T-cell (primary cell): ENCODE data around the gene MIA2. TPM values are rescaled to one million over a fixed set of nuclear protein-coding genes. Genes with fewer than 3 reads are reported as not detected.

Experiments
- ATAC-seq, 4 experiments: fragments of 200-7000 bp in 3 of 4; fragments of 150-1000 bp in 1 of 4; cut with Tn5 transposase; replicated peaks in 1 of 4; 1 replicate in 3 of 4; 2 replicates in 1 of 4; pipeline ENCODE4 v1.10.0; 2021; ENCODE audit warnings: moderate library complexity in 3 of 4, mild to moderate bottlenecking in 2 of 4, moderate number of reproducible peaks in 1 of 4
- CTCF ChIA-PET, 2 donors: fragments of 300-600 bp; sonication (Branson Sonifier 250); formaldehyde crosslinking; loops; one replicate each; lab custom pipeline; 2022; ENCODE audit warnings: antibody characterized with exemption in 2 of 2; lab: Charles Lee
- POLR2A ChIA-PET, 2 donors: fragments of 300-600 bp; sonication (Branson Sonifier 250); formaldehyde crosslinking; loops; one replicate each; lab custom pipeline; 2022; ENCODE audit warnings: antibody characterized with exemption in 2 of 2; lab: Charles Lee
- DNase-seq, 35 experiments: peaks; one replicate each; pipeline versions ENCODE4 v3.0.0 to v3.0.0-alpha.2; 2013 to 2023
- H3K27ac ChIP-seq: one replicate; pipeline ENCODE4 v1.5.1; 2013; ENCODE audit warnings: low read length
- H3K27me3 ChIP-seq, 2 experiments: replicated peaks in 1 of 2; 1 replicate in 1 of 2; 2 replicates in 1 of 2; pipeline versions ENCODE4 v1.6.1 to v1.7.0; 2013; ENCODE audit warnings: low read length in 1 of 2, mixed read lengths in 1 of 2; ENCODE audit not compliant: control insufficient read depth in 2 of 2, insufficient read depth in 2 of 2; ENCODE audit errors: extremely low read depth in 1 of 2
- H3K36me3 ChIP-seq, 2 donors: 1 replicate in 1 of 2; 2 replicates in 1 of 2; pipeline versions ENCODE4 v1.6.1 to v1.7.0; 2013; ENCODE audit warnings: low read length in 1 of 2; ENCODE audit not compliant: control insufficient read depth in 2 of 2, insufficient read depth in 1 of 2; ENCODE audit errors: extremely low read depth in 1 of 2
- H3K4me1 ChIP-seq, 2 experiments: 1 replicate in 1 of 2; 2 replicates in 1 of 2; pipeline versions ENCODE4 v1.6.1 to v1.7.0; 2013; ENCODE audit warnings: low read length in 2 of 2, mixed read lengths in 1 of 2; ENCODE audit not compliant: insufficient read depth in 2 of 2, control insufficient read depth in 1 of 2; ENCODE audit errors: extremely low read depth in 1 of 2
- H3K4me3 ChIP-seq, 2 donors: 1 replicate in 1 of 2; 2 replicates in 1 of 2; pipeline versions ENCODE4 v1.5.1 to v1.7.0; 2013; ENCODE audit warnings: mild to moderate bottlenecking in 2 of 2, low read length in 1 of 2, moderate library complexity in 1 of 2; ENCODE audit not compliant: control insufficient read depth in 1 of 2; ENCODE audit errors: extremely low read depth in 1 of 2
- H3K9me3 ChIP-seq: 2 replicates; pipeline ENCODE4 v1.7.0; 2013
- H3K27ac Mint-ChIP-seq, 2 donors: one replicate each; pipeline ENCODE4 v1.8.0; 2020 to 2021; ENCODE audit warnings: mild to moderate bottlenecking in 2 of 2, mixed read lengths in 2 of 2
- H3K27me3 Mint-ChIP-seq, 2 donors: one replicate each; pipeline ENCODE4 v1.8.0; 2021 to 2022; ENCODE audit warnings: mixed read lengths in 2 of 2
- H3K36me3 Mint-ChIP-seq: one replicate; pipeline ENCODE4 v1.8.0; 2021; ENCODE audit warnings: mixed read lengths
- H3K4me1 Mint-ChIP-seq, 3 donors: one replicate each; pipeline ENCODE4 v1.8.0; 2020 to 2022; ENCODE audit warnings: mixed read lengths in 3 of 3, mild to moderate bottlenecking in 1 of 3
- H3K4me3 Mint-ChIP-seq, 3 donors: one replicate each; pipeline ENCODE4 v1.8.0; 2020 to 2022; ENCODE audit warnings: mild to moderate bottlenecking in 3 of 3, mixed read lengths in 3 of 3, moderate library complexity in 3 of 3
- H3K9me3 Mint-ChIP-seq, 3 donors: one replicate each; pipeline ENCODE4 v1.8.0; 2020 to 2022; ENCODE audit warnings: mixed read lengths in 3 of 3
- WGBS: methylation state at CpG from one replicate; pipeline ENCODE4 v1.1.5; 2013; ENCODE audit warnings: missing lambda C conversion rate; ENCODE audit not compliant: insufficient coverage; 5-methylcytosine and 5-hydroxymethylcytosine counted together
- total RNA-seq, 35 experiments: library from RNA in 6 of 35; stranded (reverse) in 6 of 35; fragments of 120-200 nt in 1 of 35; gene quantifications; one replicate each; pipeline versions ENCODE4 v1.2.1 to v1.2.4 and lab custom pipeline; 2013 to 2026

The MIA2 gene
- total RNA-seq, 5 donors from 2014 or later (not counting 1 experiment from before 2014, with no cell fraction given) = 24.8 to 28.3 (median 25.5) TPM

GRCh38 chr14:39431416-39432178, 197.9 kb downstream of the MIA2 start:
- no peaks in the 10 kb centered on the region for H3K27me3 Mint-ChIP-seq
- H3K4me3 ChIP-seq = peak overlapping the region; percentile 88 to 98
- POLR2A ChIA-PET = interaction anchor here (0.5 to 2.0 kb wide), 13 partner anchors 10 to 1354 kb away, joined by 3 to 11 read pairs (median 4); partner anchors contain the start of genes TRAPPC6B (in 2 of the 2), GEMIN2 (in 1 of the 2) and PNN (in 1 of the 2)
- peaks cover 50 to 53% (median 51%) of the 10 kb centered on the region in 3 donors for H3K4me1 Mint-ChIP-seq
- H3K4me3 Mint-ChIP-seq = peak overlapping the region; percentile 98 to 100 (median 99)
- WGBS = under 1% methylated on average over 67 of the region's 81 CpGs
- CTCF ChIA-PET = no interaction called here
- peaks cover 30% of the 10 kb centered on the region in 2 experiments for H3K4me1 ChIP-seq
- no peaks in the 10 kb centered on the region for H3K27me3 ChIP-seq
- no peaks in the 10 kb centered on the region for H3K9me3 Mint-ChIP-seq
- H3K36me3 Mint-ChIP-seq = peaks cover 3% of the 10 kb centered on the region
- no peaks in the 10 kb centered on the region for H3K36me3 ChIP-seq
- DNase-seq = peak; percentile 4 to 57 (median 31)
- peak; percentile 17 to 31 (median 25) for ATAC-seq
- peak overlapping the region; percentile 100 for H3K27ac ChIP-seq
- peak overlapping the region; percentile 100 for H3K27ac Mint-ChIP-seq
- H3K9me3 ChIP-seq = no peaks in the 10 kb centered on the region

GRCh38 chr14:39432179-39432618, 198.5 kb downstream of the MIA2 start, which contains the start of gene FBXO33:
Gene FBXO33 (minus strand): TSS chr14:39432433. CDS start chr14:39432162, 271 bp downstream.
- ATAC-seq (peak; percentile 85 to 87 (median 86)), DNase-seq (peak; percentile 91 to 98 (median 96))

GRCh38 chr14:39432619-39433451, 199.1 kb downstream of the MIA2 start:
- DNase-seq = peak in 18 of 35 experiments; percentile 1 to 80 (median 58)
- peaks cover 40 to 42% (median 42%) of the 10 kb centered on the region in 3 donors for H3K4me1 Mint-ChIP-seq
- peak overlapping the region; percentile 100 for H3K27ac ChIP-seq
- under 1% methylated on average over 35 of the region's 38 CpGs for WGBS
- no peaks in the 10 kb centered on the region for H3K27me3 Mint-ChIP-seq
- peak overlapping the region; percentile 98 to 100 (median 99) for H3K4me3 Mint-ChIP-seq
- peaks cover 27 to 30% of the 10 kb centered on the region in 2 experiments for H3K4me1 ChIP-seq
- ATAC-seq = peak; percentile 40 to 56 (median 46)
- no peaks in the 10 kb centered on the region for H3K9me3 ChIP-seq
- peaks cover 3% of the 10 kb centered on the region for H3K36me3 Mint-ChIP-seq
- H3K36me3 ChIP-seq = no peaks in the 10 kb centered on the region
- peak overlapping the region; percentile 88 to 90 for H3K4me3 ChIP-seq
- ChIA-PET POLR2A (interaction anchor here (0.7 to 1.8 kb wide), 8 partner anchors 56 to 336 kb away, joined by 4 to 7 read pairs (median 5); partner anchors contain the start of genes GEMIN2 (in 1 of the 2) and TRAPPC6B (in 1 of the 2)), CTCF (interaction anchor here (0.5 to 0.7 kb wide), 4 partner anchors 160 to 377 kb away, joined by 3 to 6 read pairs (median 4); partner anchors contain the start of gene GEMIN2 (in 1 of the 2))
- H3K9me3 Mint-ChIP-seq = no peaks in the 10 kb centered on the region
- H3K27ac Mint-ChIP-seq = peak overlapping the region; percentile 82 to 100
- no peaks in the 10 kb centered on the region for H3K27me3 ChIP-seq

More at GRCh38 chr14:39432179-39432618, 198.5 kb downstream of the MIA2 start, which contains the start of gene FBXO33:
- Mint-ChIP-seq H3K9me3 (no peaks in the 10 kb centered on the region), H3K27me3 (no peaks in the 10 kb centered on the region), H3K27ac (peak within 1 kb of the TSS; percentile 100), H3K4me3 (peak within 1 kb of the TSS; percentile 98 to 100 (median 99)), H3K36me3 (peaks cover 3% of the 10 kb centered on the region), H3K4me1 (peaks cover 44 to 47% (median 45%) of the 10 kb centered on the region in 3 donors)
- peak within 1 kb of the TSS; percentile 88 to 98 for H3K4me3 ChIP-seq
- POLR2A ChIA-PET = interaction anchor here (0.6 to 2.0 kb wide), 8 partner anchors 9 to 1355 kb away, joined by 3 to 11 read pairs (median 4); partner anchors contain the start of genes TRAPPC6B (in 2 of the 2), GEMIN2 (in 1 of the 2) and PNN (in 1 of the 2)
- peaks cover 27 to 30% of the 10 kb centered on the region in 2 experiments for H3K4me1 ChIP-seq
- H3K27ac ChIP-seq = peak within 1 kb of the TSS; percentile 100
- no peaks in the 10 kb centered on the region for H3K36me3 ChIP-seq
- CTCF ChIA-PET = interaction anchor here in 1 of 2 donors (0.7 kb wide), 1 partner anchor 318 kb away, joined by 3 read pairs; the partner anchor contains the start of gene GEMIN2
- no peaks in the 10 kb centered on the region for H3K27me3 ChIP-seq
- WGBS = under 1% methylated on average over 29 of the region's 47 CpGs
- no peaks in the 10 kb centered on the region for H3K9me3 ChIP-seq

- peaks cover 34 to 37% (median 36%) of the 10 kb centered on the region in 3 donors for H3K4me1 Mint-ChIP-seq
- H3K9me3 Mint-ChIP-seq = no peaks in the 10 kb centered on the region
- ChIA-PET CTCF (interaction anchor here (0.6 to 1.0 kb wide), 3 partner anchors 9 to 194 kb away, joined by 4 to 6 read pairs (median 5); no protein-coding TSS in a partner anchor), POLR2A (interaction anchor here (0.7 to 0.8 kb wide), 5 partner anchors 55 to 336 kb away, joined by 4 to 7 read pairs (median 5); no protein-coding TSS in a partner anchor)
- Histone ChIP-seq H3K9me3 (no peaks in the 10 kb centered on the region), H3K27ac (peak overlapping the region; percentile 100), H3K27me3 (no peaks in the 10 kb centered on the region), H3K4me1 (peaks cover 23 to 28% of the 10 kb centered on the region in 2 experiments), H3K36me3 (no peaks in the 10 kb centered on the region), H3K4me3 (peak overlapping the region; percentile 88 to 90)
- H3K27me3 Mint-ChIP-seq = no peaks in the 10 kb centered on the region
- H3K4me3 Mint-ChIP-seq = peak overlapping the region; percentile 98 to 100 (median 99)
- DNase-seq (peak in 2 of 35 experiments; percentile 9 to 16), ATAC-seq (no peak)
- H3K27ac Mint-ChIP-seq = peak overlapping the region; percentile 82 to 100
- no CpG with 5 or more reads among the region's 8 CpGs for WGBS
- H3K36me3 Mint-ChIP-seq = peaks cover 3% of the 10 kb centered on the region
Observed at GRCh38 chr14:39433452-39433813, 199.7 kb downstream of the MIA2 start.

GRCh38 chr14:39434401-39434800, 200.7 kb downstream of the MIA2 start:
- DNase-seq (no peak), ATAC-seq (no peak)
- Histone ChIP-seq H3K27ac (no peak overlapping the region), H3K27me3 (no peaks in the 10 kb centered on the region), H3K4me1 (peaks cover 21 to 23% of the 10 kb centered on the region in 2 experiments), H3K9me3 (no peaks in the 10 kb centered on the region), H3K4me3 (no peak overlapping the region), H3K36me3 (no peaks in the 10 kb centered on the region)
- Mint-ChIP-seq H3K9me3 (no peaks in the 10 kb centered on the region), H3K36me3 (peaks cover 3% of the 10 kb centered on the region), H3K27me3 (no peaks in the 10 kb centered on the region), H3K4me1 (peaks cover 24 to 27% (median 27%) of the 10 kb centered on the region in 3 donors), H3K27ac (no peak overlapping the region), H3K4me3 (no peak overlapping the region)
- ChIA-PET CTCF (interaction anchor here (0.7 to 1.0 kb wide), 3 partner anchors 10 to 1350 kb away, joined by 4 to 6 read pairs (median 6); no protein-coding TSS in a partner anchor), POLR2A (interaction anchor here (0.6 to 0.7 kb wide), 3 partner anchors 74 to 394 kb away, joined by 3 to 10 read pairs (median 3); no protein-coding TSS in a partner anchor)
- no CpG with 5 or more reads among the region's 2 CpGs for WGBS
